GM12872 (cell line): ENCODE results near the gene HMSD.

ENCODE experiments used
- TF ChIP-seq, protein P1 (sequence below): IDR thresholded peaks from 3 replicates; pipeline ENCODE4 v1.5.1; 2011; ENCODE audit warnings: low read depth, mild to moderate bottlenecking, low read length, moderate library complexity; ENCODE audit not compliant: insufficient read depth

Gene HMSD

DNA sequence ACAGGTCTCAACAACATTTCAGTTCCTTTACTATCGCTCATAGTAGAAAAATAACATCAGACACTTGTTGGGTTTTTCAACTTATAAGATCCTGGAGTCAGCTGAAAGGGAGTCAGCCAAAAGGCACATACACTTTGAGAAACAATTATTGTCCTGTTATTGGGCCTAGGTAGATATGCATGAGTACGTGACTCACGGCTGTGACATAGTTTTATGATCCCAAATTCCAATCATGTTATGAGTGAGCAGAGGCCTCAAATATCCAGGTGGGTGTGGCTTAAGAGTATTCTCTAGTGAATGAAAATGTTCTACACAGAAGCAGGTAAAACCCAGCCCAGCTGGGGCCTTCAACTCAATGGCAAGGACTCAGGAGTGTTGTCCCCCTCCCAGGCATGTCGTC is 47.9 kb downstream of the HMSD start:
- TF ChIP-seq, protein P1, sequence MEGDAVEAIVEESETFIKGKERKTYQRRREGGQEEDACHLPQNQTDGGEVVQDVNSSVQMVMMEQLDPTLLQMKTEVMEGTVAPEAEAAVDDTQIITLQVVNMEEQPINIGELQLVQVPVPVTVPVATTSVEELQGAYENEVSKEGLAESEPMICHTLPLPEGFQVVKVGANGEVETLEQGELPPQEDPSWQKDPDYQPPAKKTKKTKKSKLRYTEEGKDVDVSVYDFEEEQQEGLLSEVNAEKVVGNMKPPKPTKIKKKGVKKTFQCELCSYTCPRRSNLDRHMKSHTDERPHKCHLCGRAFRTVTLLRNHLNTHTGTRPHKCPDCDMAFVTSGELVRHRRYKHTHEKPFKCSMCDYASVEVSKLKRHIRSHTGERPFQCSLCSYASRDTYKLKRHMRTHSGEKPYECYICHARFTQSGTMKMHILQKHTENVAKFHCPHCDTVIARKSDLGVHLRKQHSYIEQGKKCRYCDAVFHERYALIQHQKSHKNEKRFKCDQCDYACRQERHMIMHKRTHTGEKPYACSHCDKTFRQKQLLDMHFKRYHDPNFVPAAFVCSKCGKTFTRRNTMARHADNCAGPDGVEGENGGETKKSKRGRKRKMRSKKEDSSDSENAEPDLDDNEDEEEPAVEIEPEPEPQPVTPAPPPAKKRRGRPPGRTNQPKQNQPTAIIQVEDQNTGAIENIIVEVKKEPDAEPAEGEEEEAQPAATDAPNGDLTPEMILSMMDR, result no peak

DNA sequence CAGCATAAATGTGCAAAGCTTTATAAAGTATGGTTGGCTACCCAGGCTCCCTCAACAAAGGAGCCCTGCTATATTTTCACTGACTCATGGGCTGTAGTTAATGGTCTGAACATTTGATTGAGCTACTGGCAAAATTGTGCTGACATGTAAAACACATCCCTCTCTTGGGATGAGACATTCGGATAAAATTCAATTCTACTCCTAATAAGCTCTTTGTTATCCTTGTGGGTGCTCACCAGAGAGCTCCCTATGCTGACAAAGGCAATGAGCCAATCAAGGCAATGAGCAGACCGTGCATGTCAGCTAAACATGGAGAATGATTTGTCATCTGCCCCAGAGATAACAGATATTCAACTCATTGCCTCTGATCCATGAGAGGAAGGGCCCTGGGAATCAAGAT is 48.5 kb downstream of the HMSD start:
- TF ChIP-seq, protein P1, result no peak

GRCh38 chr18:63999871-64000270 is 50.8 kb downstream of the HMSD start:
- TF ChIP-seq, protein P1, result no peak

GRCh38 chr18:64002581-64002980 is 53.5 kb downstream of the HMSD start:
- TF ChIP-seq, protein P1, result no peak

DNA sequence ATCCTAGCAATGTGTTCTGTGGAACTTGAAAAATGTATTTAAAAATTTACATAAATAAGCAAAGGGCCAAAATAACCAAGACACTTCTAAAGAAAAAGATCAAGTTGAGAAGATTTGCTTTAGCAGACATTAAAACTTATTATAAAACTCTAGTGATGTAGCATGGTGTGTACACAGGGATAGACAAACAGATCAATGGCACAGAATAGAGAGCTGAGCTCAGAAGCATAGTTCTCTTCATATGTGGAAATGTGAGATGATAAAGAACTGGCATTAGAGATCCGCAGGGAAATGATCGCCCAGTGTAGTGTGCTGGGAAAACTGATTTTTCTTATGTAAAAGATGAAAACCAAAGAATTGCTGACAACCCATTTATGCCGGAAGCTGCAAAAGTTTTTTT is 60.2 kb downstream of the HMSD start:
- TF ChIP-seq, protein P1, result no peak
